Kasumi-1 (cell line): Measurements from ENCODE around the gene NDFIP2.
"Not testable (repeated sequence)": the region's sequence is repeated elsewhere in the genome, so short reads cannot be mapped to it uniquely, and the experiment has no call there.

Source experiments
- DNase-seq, 2 experiments: peaks; one replicate each; lab custom pipeline; 2025; lab: John Stamatoyannopoulos, UW

The NDFIP2 gene

DNA sequence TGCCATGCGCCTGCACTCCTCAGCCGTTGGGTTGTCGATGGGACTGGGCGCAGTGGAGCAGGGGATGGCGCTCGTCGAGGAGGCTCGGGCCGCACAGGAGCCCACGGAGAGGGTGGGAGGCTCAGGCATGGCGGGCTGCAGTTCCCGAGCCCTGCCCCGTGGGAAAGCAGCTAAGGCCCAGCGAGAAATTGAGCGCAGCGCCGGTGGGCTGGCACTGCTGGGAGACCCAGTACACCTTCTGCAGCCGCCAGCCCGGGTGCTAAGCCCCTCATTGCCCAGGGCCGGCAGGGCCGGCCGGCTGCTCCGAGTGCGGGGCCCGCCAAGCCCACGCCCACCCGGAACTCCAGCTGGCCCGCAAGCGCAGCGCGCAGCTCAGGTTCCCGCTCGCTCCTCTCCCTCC is 119.2 kb downstream of the NDFIP2 start:
- DNase-seq = not testable (repeated sequence)

DNA sequence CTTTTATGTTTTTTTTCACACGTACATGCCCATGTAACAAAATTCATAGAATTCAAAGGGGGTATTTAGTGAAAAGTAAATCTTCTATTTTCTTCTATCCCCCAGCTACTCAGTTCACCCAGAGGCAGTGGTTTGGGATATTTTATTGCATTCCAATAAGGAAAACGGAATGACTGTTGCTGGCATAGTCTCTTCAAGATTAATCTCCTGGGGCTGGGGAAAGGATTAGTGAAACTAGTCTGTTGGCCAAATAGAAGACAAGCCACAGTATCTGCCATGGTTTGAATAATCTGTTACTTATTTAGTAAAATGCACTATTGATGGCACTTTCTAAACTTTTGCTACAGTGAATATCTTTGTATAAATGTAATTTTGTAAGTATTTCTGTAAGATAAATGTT is 122.0 kb downstream of the NDFIP2 start:
- no peak for DNase-seq

DNA sequence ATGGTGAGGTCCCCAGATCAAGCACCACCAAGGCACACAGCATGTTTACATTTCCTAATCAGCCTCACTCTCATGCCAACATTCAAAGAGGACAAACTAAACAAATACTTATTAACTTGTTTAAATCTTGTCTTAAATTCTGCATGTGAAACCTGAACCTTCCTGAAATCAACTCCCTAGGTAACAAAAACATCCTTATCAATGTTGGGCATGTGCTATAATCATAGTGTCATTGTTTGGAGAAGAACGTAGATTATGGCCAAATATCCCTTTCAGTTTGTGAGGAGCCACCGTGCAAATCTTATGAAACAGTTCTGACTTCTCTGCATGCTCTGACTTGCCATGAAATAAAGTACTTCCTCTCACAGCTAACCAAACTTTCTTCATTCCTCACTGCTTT is 123.8 kb downstream of the NDFIP2 start:
- DNase-seq = peak; percentile 22 to 39
